Measurements from ENCODE around the gene EPHB6.

- TF ChIP-seq CTCF (IDR thresholded peaks at IDR 0.05), result no peak
- TF ChIP-seq EP300 (IDR thresholded peaks at IDR 0.05), result no peak
These were observed 32.6 kb downstream of the EPHB6 start for GRCh38 chr7:142887282-142888015.

All from tibial nerve (tissue), 4 donors.